ENCODE data around the gene SLC25A4.
A peak's percentile ranks its signal among the peaks of the same experiment; 100 is the strongest.

SLC25A4 gene

DNA sequence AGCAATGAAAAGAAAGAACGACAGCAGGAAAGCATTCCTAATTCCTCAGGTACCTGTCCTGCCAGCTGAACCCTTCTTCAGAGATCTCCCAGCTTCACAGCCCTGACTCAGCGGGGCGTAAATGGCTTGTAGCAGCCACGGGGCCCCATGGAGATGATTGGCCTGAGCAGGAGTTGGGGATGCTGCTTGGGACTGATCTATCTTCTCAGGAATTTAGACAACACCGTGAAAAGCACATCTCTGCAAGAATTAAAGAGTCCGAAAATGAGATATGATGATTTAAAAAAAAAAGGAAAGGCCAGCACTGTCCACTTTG is 22.5 kb upstream of the SLC25A4 start:
- no peak for DNase-seq (ENCODE audit: low spot score)

DNA sequence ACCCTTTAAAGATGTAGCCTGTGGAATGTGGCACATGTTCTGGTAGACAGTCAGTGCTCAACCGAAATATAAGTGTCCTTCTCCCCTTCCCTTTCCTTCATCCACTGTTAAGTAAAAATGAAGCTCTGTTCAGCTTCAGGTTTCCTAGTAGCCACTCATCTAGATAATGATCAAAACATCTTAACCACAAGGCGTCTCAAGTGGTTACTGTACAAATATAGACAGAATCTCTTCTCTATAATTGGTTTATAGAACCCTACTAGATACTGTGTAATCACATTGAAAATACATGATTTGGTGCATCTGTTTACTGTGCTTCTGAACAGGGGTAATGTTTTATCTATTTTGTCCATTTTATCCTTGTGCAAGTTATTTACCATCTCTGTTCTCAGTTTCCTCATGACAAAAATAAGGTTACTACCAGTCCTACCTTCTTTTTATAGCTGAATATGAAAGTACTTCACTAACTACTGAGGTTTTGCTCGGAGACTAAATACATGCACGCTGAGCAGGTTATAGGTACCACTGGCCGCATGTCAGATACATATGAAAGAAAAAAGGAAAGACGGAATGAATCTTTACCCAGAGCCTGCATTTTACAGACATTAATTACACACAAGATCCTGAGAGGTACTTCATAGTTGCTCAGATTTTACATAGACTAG is 20.3 kb upstream of the SLC25A4 start:
- peak; percentile 10 for DNase-seq (ENCODE audit: low spot score)

DNA sequence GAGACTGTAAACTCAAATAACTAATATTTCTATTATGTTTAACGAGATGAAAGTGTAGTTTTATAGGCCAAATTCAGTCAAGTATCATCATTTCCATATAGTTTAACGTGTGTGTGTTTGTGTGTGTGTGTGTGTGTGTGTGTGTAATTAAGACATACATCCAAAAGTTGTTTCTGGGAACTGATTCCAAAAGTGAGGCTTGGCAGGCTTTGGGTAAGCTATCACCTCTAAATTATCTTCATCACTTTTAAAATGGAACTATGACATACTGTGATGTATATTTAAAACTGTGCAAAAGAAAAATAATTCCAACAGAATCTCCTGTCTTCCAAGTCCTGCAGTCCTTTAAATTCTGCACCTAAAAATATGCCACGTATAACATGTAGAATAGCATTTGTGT is 19.1 kb upstream of the SLC25A4 start:
- DNase-seq (ENCODE audit: low spot score) = no peak

DNA sequence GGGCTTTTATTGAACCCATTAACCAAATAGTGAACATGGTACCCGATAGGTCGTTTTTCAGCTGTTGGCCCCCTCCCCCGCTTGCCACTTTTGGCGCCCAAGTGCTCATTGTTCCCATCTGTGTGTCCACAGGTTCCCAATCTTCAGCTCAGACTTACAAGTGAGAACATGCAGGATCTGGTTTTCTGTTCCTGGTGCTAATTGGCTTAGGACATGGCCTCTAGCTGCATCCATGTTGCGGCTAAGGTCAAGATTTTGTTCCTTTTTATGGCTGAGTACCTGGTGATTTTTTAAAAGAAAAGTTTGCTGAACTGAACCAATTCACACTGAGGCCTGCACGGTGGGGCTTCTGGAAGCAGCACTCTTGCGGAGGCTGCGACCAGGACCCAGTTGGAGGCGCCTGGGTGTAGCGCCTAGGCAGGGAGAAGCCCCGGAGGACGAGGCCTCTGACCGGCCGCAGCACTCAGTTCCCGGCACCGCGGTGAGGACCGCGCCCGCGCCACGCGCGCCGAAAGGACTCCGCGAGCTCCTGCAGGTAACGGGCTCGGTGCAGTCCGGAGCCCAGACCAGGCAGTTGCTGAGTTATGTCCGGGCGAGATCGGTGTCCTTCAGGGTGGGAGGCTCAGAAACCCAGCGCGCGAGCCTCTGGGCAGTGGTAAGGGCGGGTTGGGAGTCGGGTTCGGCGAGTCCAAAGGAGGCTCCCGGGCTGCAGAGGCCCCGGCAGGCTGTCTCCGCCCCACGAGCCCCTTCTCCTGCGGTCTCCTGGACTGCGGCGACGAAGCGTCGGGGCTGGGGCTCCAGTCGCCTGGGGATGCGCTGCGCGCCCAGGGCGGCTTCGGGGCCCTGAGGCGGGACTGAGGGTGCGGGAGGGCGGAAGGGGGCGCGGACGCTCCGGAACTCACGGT is 15.8 kb upstream of the SLC25A4 start:
- no peak for DNase-seq (ENCODE audit: low spot score)

DNA sequence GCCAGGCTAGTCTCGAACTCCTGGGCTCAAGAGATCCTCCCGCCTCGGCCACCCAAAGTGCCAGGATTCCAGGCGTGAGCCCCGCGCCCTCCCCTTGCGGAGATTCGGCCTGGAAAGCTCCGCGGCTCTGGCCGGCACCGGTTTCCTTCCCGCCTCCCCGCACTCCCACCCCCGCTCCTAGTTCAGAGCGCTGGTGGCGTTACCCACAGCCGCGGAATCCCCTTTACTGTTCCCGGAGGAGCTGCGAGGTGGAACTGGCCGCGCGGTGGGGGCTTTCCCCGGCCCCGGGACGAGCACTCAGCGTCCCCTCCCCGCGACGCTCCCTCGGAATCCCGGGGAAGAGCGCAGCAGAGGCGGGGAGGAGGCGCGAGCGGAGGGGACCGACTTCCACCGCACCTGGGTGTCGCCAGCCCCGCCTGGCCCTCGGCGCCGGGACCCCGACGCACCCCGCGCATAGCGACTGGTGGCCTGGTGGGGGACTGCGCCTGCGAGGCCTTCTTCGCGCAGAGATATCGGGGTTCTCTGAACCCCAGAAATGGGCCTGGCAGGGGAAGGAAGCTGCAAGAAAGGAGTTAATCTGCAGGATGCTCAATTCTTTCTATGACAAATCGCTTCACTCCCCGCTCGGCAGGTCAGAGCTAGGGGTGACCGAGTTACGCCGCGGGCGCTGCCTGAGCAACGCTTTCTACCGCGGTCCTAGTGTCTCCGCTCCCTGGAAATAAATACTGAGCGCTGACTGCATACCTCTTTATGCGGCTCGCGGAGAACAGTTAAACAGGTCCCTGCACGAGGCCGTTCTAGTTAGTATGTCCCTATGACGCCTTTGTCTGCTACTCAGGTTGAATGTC is 14.6 kb upstream of the SLC25A4 start:
- DNase-seq (ENCODE audit: low spot score) = no peak

DNA sequence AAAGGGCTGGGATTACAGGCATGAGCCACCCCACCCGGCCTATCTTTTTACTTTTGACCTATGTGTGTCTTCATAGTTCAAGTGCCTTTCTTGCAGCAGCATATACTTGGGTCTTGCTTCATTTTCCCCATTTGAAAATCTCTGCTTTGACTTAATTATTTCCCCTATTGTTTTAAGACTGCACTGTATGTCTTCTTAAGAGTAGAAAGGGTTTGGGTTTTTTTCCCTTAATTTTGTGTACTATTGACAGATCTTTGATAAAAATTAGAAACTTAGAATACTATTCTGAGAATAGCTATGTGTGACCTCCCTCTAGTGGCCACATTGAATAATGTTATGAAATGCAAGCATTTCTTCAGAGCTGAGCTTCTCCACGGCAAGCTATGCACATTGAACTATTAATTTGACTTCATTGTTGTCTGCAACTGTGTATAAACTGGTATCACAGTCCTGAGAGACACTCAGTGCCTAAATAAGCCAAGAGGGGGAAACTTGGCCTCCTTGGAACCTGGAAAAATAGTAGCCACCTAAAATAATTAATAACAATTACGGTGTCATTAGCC is 8.7 kb upstream of the SLC25A4 start:
- DNase-seq (ENCODE audit: low spot score) = peak; percentile 78

DNA sequence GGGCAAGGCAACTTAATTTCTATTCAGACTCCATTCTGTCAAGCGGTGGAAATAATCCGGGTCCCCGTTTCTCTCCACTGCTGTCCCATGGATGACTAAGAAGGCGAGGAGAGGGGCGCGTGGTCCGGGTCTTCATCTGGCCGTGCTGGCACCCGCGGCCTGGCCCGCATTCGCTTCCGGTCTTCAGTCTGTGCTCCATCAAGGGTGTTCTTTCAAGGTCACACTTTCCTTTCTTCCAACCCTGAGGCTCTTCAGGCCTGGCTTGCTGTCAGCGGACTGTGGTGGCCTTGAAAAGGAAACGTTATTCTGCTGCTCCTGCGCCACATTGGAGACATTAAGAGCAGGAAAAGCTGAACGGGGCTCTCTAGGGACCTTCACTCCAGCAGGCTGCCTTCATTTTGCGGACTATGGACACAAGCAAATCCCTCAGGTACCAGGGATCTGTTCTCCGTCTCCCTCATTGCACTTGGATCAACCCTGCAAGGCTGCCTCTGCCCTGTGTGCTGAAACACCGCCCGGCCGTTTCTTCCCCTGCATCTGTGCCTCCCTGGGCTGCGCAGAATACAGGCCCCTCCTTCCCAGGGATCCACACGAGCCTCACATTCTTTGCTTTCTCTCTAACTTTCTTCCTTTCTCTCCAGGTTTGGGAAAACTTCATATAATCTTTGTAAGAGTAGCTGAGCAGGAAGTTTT is 5.7 kb upstream of the SLC25A4 start:
- DNase-seq (ENCODE audit: low spot score) = no peak

DNA sequence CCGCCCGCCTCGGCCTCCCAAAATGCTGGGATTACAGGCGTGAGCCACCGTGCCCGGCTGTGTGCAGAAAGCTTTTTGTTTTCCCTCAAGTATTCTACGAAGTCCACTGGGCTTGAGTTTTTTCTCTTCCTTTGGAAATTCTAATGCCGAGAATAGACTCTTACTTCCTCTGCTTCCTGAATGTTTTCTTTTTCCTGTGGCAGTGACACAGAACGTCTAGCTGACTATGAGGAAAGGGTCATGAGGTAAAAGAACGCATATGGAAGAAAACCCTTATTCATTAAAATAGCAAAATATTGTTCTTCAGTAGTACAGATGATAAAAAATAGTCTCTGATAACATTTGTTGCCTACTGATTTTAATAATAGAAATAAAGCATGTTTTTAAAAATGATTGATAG is 4.9 kb upstream of the SLC25A4 start:
- no peak for DNase-seq (ENCODE audit: low spot score)

DNA sequence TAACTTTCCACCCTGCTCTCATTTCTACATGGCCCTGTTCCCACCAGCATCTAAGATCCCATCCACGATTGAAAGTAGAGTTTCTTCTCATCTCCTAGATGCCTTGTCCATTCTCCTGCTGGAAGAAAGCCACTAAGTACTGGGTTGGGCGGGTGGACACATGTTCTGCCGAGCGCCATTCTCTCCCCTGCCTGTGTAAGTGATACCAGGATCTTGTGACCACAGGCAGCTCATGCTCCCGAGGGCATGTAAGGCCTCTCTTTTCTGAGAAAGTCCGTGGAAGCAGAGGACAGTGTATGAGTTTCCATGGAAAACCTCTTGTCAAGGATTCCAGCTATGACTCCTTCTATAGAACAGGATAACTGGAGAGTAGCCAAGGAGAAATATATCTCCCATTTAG is 3.3 kb upstream of the SLC25A4 start:
- no peak for DNase-seq (ENCODE audit: low spot score)

DNA sequence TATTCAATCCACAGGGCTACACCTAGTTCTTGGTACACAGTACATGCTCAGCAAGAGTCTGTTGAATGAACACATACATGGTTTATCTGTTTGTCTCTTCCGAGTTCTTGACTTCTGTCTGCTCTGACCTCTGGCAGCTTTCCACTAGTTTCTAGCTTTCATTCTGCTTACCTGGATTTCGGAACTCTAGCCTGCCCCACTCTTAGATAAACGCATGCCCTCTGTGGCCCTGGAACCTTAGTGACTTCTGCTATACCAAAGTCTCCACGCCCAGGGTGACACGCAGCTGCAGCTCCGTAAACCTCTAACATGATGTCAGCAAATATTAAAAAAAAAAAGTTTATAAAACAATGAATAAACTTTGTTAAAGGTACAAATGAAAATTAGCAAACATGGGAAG is 1.3 kb upstream of the SLC25A4 start:
- no peak for DNase-seq (ENCODE audit: low spot score)

DNA sequence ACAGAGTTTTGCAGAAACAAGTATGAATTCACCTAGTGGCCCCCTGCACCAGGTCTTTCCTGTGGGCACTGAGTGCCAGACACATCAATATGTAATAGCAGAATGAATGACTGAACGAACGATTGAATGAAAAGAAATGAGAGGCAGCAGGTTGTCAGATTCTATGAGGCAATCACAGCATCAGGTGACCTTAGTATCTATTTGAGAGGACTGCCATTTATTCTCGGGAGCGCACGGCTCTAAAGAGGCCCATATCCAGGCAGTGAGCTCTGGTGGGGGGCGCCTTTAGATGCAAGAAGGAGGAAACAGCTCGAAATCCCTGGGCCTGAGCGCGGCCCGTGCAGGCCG is 528 bp upstream of the SLC25A4 start:
- DNase-seq (ENCODE audit: low spot score) = no peak

DNA sequence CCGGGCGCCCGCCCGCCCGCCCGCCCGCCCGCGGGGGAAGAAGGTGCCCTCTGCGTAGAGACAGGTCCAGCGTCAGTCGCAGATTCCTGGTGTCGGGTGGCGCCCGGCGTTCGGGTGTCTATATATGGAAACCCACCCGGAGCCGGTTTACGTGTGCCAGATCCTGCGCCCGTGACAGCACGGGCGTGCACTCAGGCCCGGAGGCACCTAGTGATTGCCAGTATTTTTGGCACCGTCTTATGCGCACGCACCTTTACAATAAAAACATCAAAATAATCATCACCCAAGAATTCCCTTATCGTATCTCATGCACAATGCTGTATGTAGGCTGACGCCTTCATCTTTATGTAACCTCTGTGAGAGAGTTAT is 519 bp downstream of the SLC25A4 start:
- peak; percentile 45 for DNase-seq (ENCODE audit: low spot score)

DNA sequence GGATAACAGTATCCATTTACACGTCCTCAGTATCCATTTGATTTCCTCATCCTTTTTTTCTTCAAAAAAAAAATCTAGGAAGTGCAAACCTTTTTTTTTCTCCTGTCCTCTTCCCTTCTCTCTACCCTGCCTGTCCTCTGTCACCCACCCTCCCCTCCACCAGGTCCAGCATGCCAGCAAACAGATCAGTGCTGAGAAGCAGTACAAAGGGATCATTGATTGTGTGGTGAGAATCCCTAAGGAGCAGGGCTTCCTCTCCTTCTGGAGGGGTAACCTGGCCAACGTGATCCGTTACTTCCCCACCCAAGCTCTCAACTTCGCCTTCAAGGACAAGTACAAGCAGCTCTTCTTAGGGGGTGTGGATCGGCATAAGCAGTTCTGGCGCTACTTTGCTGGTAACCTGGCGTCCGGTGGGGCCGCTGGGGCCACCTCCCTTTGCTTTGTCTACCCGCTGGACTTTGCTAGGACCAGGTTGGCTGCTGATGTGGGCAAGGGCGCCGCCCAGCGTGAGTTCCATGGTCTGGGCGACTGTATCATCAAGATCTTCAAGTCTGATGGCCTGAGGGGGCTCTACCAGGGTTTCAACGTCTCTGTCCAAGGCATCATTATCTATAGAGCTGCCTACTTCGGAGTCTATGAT is 1.7 kb downstream of the SLC25A4 start:
- no peak for DNase-seq (ENCODE audit: low spot score)

DNA sequence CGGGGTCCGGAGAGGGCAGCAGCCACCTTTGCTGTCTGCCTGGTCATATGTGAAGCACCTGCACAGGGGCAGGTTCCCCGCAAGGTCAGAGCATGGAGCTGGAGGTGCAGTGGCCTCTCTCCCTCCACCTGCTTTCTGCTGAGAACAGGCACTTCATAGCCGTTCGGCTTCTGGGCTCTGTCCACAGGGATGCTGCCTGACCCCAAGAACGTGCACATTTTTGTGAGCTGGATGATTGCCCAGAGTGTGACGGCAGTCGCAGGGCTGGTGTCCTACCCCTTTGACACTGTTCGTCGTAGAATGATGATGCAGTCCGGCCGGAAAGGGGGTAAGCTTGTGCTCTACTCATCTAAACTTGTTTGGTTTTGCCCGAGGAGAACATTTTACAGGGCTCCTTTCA is 2.5 kb downstream of the SLC25A4 start:
- DNase-seq (ENCODE audit: low spot score) = no peak

DNA sequence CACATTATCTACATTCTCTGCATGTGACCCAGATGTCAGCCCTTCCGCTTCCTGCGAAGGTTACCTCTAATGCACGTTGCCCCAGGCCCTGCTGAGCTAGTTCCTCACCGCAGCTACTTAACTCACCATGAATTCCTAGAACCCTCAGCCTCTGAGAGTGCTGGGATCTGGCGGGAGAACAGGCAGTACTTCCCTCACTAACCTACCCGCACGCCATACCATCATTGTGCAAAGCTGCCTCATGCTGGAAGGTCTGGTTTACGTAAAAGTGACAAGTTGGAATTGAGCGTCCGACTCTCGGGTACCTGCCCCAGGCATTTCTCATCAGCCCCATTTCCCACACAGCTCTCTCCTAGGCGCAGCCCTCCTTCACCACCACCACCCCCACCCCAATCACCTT is 6.3 kb downstream of the SLC25A4 start:
- no peak for DNase-seq (ENCODE audit: low spot score)

DNA sequence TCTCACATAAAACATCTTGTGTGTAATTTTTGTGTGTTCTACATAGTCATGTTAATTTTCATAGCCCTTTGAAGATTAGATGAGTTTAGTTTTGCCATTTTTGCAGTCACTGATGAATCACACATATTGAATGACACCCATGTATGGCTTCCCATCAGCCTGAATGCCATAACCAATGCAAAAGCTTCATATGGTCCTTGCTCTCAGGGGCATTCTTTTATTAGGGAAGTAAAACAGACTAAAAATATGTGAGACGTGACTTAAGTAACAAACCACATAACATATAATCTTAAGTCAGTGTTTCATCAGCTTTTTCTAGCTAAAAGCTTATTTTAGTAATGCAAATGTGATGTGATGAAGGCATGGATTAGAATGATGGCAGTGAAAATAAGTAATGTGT is 8.2 kb downstream of the SLC25A4 start:
- peak; percentile 14 for DNase-seq (ENCODE audit: low spot score)

DNA sequence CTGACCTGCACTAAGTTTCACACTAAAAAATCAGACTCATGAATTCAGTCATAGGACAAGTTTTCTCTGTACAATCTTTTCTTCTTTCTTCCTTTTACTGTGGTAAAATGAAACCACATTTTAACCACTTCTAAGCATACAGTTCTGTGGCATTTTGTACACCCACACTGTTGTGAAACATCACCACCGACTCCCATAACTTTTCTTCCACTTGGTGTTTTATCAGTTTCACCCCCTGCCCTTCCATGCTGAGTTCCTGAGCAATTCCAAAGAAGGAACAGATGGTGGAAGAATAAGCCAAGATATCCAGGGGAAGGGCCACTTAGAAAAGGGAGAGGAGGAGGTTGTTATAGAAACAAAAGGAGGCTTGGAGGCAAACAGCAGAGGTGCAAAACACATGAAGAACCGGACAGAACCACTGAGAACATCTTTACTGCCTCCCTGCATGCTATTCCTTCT is 22.6 kb downstream of the SLC25A4 start:
- no peak for DNase-seq (ENCODE audit: low spot score)

DNA sequence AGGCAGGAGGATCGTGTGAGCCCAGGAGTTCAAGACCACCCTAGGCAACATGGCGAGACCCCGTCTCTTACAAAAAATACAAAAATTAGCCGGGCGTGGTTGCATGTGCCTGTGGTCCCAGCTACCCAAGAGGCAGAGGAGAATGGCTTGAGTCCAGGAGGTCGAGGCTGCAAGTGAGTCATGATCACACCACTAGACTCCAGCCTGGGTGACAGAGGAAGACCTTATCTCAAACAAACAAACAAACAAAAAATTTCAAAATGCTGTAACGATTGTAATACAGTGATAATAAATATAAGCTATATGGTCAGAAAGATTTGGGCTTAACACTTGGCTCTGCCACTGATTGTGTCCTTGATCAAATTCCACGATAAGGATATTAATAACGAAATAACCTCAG is 24.2 kb downstream of the SLC25A4 start:
- no peak for DNase-seq (ENCODE audit: low spot score)

DNA sequence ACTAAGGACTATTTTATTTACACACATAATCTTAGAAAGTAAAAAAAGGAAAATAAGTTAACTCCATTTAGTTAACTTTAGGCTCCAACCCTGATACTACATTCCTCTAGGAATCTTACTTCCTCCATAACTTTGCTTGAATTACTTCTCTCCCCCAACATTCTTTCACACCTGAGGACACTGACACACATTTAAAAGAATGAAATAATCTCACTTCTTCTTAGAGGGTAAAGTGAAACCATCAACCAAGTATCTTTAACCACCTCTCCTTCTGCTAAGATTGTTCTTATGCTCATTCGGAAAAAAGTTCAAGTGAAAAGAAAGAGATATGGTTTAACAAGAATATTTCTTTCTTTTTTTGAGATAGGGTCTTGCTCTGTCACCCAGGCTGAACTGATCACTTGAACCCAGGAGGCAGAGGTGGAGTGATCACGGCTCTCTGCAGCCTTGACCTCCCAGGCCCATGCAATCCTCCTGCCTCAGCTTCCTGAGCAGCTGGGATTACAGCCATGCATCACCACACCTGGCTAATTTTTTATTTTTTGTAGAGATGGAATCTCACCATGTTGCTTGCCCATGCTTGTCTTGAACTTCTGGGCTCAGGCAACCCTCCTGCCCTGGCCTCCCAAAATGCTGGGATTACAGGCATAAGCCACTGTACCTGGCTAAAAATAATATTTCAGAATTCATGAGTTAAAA is 28.5 kb downstream of the SLC25A4 start:
- no peak for DNase-seq (ENCODE audit: low spot score)

DNA sequence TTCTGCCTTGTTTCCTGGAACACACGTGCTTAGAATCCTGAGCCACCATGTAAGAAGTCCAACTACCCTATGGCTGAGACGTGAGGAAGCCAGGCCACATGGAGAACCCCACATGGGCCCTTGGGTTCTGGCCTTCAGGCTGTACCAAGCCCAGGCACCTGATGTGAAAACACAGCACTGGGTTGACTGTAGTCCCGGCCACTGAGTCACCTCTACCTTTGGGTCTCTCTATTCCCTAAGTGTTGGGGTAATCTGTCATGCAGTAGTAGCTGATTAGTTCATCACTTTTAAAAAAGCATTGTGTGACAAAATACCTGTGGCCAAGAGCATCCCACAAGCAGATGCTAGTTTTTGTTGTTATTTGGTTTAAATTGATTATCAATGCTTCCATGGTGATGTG is 36.4 kb downstream of the SLC25A4 start:
- no peak for DNase-seq (ENCODE audit: low spot score)

DNA sequence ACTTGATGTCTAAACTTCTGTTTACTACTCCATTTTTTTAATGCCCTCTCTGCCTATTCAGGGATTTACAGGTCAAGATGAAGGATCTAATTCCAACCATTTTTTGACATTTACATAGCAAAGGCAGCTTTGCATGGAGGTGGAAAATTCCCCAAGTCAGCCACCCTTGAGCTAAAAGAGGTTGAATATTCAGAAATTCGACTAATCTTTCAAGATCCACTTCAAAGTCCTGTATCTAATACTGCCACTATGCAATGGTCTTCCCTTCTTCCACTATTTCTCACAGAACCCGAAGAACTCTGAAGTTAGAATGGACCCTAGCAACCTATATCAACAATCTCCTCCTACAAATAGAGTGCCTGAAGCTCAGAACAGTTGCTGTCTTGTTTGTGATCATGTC is 39.2 kb downstream of the SLC25A4 start:
- DNase-seq (ENCODE audit: low spot score) = no peak

Data from NAMALWA (cell line).